DMS53 (cell line): ENCODE measurements around the gene CST9.
A peak's percentile ranks its signal among the peaks of the same experiment; 100 is the strongest.
"Not testable (repeated sequence)": the region's sequence is repeated elsewhere in the genome, so short reads cannot be mapped to it uniquely, and the experiment has no call there.

ENCODE experiments used
- DNase-seq: peaks from one replicate; lab custom pipeline; 2025; lab: John Stamatoyannopoulos, UW

CST9 gene

DNA sequence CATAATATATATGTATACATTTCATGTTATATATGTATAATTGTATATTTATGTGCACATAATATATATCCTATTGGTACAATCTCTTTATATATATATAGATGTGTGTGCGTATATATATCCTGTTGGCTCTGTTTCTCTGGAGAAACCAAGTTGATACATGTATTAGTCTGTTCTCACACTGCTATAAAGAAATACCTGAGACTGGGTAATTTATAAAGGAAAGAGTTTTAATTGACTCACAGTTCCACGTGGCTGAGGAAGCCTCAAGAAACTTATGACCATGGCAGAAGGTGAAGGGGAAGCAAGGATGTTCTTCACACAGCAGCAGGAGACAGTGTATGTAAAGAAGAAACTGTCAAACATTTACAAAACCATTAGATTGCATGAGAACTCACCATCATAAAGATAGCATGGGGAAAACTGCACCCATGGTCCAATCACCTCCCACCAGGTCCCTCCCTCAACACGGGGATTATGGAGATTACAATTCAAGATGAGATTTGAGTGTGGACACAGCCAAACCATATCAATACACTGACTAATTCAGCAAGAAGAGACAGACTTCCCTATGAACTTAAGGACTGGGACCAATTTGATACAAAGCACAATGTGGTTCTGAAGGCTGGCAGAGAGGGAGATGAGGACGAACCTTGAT is 18.1 kb upstream of the CST9 start:
- DNase-seq, result no peak

DNA sequence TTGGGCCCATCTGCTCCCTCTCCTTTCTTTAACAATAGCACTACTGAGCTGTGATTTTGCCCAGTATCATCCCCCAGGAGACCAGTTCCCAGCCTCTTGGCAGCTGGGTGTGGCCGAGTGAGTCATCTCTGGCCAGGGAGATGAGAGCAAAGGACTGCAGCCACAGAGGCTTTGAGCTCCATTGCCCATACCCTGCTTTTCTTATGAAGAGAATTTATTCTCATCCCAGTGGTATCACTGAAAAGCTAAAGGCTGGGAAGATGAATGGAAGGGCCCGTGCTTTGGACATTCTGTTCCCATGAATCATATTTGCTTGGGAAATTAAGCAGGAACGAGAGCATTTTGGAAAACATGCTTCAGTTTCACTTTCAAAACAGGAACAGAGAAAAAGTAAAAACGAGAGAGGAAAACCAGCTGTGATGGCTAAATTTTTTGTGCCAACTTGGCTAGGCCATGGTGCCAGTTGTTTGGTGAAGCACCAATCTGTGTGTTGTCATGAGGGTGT is 17.2 kb upstream of the CST9 start:
- DNase-seq, result peak; percentile 70

DNA sequence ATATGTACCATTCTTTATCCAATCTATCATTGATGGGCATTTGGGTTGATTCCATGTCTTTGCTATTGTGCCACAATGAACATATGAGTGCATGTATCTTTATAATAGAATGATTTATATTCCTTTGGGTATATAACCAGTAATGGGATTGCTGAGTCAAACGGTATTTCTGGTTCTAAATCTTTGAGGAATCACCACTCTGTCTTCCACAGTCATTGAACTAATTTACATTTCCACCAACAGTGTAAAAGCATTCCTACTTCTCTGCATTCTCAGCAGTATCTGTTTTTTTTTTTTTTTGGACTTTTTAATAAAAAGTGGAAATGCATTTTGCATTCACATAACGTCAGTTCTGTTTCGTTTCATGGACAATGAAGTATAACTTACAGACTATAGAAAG is 16.7 kb upstream of the CST9 start:
- DNase-seq, result not testable (repeated sequence)

DNA sequence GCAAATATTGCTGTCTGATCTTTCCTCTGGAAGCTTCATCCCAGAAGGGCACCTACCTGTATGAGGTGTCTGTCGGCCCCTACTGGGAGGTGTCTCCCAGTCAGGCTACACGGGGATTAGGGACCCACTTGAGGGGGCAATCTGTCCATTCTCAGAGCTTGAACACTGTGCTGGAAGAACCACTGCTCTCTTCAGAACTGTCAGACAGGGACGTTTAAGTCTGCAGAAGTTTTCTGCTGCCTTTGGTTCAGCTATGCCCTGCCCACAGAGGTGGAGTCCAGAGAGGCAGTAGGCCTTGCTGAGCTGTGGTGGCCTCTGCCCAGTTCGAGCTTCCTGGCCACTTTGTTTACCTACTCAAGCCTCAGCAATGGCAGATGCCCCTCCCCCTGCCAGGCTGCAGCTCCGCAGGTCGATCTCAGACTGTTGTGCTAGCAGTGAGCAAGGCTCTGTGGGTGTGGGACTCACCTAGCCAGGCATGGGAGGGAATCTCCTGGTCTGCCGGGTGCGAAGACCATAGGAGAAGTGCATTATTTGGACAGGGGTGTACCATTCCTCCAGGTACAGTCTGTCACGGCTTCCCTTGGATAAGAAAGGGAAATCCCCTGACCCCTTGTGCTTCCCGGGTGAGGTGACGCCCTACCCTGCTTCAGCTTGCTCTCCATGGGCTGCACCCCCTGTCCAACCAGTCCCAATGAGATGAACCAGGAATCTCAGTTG is 15.1 kb upstream of the CST9 start:
- DNase-seq, result not testable (repeated sequence)

DNA sequence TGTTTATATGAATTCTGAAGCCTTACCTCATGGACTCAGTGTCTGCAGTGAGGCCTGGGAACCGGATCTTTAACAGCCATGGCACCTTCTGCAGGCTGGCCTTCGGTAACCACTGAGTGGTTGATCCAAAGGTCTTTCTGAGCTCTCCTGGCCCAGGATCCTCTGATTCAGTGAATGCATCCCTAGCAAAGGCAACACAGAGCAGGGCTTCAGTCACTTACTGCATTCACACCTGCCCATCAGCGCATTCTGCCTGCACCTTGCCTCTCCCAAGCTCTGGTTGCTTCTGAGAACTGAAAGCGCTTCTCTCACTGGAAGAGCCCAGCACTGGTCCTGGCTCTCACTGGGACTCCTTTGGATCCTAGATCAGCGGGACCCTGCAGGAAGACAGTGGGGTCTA is 8.4 kb upstream of the CST9 start:
- no peak for DNase-seq

DNA sequence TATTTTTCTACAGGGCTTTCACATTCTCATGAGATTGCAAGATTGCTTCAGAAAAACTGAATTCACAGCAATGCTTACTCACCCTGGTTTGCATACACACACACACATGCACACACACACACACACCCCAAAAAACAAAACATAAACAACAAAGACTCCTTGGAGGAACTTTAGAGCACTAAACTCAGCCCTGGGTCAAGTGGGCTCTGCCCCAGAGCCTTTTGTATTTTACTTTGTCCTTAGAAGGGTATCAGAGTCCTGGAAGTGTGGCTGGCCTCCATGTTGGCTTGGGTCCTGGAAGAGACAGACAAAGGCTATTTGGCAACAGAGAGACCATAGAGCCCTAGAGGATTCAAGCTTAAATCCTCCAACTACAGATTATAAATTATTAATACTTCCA is 8.0 kb upstream of the CST9 start:
- no peak for DNase-seq

DNA sequence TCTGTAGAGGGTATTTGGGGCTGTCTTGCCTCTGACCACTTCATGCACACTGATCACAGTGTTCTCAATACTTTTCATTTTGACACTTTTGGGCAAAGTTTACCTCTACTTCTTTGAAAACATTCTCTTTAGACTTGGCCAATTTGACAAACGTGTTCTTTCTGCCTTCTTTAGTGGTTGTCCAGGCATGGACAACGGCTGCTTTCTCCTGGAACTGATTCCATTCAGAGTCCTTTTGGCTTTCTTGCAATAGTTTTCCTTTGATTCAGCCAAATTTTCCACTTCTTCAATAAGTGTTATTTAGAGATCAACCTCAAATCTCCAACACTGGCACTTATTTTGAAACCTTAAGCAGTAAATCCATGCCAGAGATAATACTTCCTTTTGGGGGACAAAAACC is 6.7 kb upstream of the CST9 start:
- no peak for DNase-seq

DNA sequence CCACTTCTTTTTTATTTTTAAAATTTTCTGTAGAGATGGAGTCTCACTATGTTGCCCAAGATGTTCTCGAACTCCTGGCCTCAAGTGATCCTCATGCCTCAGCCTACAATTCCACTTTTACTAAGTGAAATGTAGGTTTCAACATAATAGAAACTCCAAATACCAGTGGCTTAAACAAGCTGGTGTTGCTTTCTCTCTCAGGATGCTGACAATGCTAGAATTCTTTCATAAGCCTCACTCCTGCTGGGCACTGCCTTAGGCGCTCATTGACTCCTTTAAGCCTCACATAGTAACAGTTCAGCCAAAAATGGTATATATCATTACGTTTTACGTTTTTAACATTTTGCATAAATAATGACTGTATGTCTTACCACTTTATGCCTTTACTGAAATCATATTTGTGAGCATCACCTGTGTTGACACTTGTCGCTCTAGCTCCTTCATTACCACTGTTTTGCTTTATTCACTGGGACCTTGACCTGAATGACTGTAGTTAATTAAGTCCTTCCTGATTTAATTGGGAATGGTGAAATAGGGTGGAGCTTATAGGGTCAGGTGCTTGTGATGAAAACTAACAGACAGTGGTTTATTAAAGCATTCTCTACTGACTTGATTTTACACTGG is 3.9 kb upstream of the CST9 start:
- DNase-seq, result no peak

DNA sequence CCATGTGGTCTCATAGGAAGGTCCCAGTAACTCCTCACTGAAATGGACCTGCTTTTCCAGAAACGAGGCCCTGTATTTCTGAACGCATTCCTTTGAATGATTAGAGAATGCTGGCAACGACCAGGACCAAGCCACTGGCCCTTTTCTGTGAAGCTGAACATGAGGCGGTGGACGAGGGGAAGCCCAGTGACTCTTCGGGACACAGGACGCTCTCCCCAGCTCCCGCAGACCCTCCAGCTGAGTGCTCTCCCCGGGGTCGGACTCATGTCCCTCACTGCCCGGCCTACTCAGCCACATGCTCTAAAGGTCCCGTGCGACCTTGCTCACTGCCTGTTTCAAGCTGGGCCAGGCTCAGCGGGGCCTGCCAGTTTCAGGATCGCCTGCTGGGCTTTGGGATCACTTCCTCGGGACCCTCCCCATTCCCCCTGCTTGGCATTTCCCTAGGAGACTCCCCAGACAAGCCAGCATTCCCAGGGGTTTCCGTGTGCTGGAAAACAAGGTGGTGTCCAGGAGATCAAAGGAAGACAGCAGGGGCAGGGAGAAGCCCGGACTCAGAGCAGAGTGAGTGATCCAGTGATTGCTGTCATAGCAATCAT is 2.6 kb upstream of the CST9 start:
- no peak for DNase-seq

DNA sequence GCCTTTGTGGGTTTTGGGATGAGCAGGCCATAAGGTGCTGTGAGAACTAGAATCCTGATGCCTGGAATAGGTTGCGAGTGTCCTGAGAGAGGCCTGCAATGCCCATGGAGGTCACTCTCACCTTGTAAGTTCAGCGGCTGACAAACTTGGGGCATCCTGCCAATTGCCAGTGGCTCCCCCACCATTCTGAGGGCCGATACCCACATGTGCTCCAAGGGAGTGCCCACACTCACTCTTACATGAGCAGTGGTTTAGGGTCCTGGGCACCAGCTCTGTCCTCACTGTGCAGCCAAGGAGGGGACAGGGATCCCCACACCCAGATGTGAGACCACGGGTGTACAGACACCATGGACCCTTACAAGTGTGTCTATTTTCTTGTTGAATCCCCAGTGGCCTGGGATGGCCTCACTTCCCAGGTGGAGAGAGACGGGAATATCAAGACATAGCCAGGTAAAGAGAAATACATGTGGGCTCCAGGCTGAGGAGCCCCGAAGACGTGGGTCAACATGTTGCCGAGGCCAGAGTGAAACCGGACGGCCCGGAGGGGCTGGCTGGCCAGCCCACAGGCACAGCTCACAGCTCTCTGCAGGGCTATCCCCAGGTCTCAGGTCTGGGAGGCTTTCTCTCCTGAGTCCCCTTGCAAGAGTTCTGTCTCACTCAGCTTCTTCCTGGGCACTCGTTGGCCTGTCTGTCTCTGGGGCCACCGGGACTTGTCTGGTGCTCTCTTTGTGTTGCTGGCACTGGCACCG is 2.0 kb upstream of the CST9 start:
- DNase-seq, result no peak

DNA sequence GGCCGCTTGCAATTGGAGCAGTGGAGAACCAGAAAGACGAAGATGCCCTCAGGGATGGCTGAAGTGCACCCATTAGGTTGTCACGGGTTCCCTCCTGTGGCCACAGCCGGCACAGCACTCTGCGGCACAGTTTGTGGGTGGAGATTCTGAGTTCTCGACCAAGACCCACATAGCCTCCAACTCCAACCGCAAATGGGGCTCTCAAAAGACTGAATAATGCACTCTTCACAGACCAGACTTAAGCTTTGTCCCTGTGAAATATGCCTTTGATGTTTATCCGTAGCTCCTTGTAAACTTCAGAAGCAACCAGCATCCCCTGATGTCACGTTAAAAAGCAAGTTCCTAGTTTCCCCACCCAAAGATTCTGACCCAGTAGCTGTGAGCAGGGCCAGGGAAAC is 934 bp upstream of the CST9 start:
- DNase-seq, result peak; percentile 90

DNA sequence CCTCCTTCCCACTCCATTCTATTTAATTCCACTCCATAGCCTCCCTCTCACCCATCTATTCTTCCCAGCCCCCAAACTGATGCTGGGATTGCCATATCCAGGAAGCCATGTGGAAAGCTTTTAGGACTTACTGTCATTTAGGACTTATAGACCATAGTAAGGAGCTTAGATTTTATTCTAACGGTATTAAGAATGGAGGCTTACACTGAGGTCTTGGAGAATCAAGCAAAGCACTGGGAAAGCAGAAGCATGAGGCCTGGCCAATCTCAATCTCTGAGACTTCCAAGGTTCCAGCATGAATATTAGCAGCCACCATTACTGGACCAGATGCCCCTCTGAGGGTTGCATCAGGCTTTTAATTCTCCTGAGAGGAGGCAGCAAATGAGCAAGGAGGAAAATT is 1.4 kb downstream of the CST9 start:
- DNase-seq, result no peak

DNA sequence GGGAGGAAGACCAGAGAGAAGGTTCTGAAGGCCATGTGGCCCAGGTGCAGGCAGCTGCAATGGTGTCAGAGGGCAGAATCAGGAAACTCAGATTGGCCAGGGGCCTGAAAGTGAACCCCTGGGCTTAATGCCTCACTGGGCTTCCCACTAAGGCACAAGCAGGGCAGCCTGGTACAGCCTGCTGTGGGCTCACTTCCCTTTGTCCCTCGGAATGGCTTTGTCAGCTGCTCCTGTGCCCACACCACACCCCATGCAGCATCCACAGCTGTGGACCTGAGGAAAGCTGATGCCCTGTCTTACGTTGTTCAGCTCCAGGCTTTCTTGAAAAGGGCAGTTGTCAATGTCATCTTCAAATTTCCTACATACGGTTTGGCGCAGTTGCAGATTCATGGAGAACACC is 2.4 kb downstream of the CST9 start:
- DNase-seq, result no peak

DNA sequence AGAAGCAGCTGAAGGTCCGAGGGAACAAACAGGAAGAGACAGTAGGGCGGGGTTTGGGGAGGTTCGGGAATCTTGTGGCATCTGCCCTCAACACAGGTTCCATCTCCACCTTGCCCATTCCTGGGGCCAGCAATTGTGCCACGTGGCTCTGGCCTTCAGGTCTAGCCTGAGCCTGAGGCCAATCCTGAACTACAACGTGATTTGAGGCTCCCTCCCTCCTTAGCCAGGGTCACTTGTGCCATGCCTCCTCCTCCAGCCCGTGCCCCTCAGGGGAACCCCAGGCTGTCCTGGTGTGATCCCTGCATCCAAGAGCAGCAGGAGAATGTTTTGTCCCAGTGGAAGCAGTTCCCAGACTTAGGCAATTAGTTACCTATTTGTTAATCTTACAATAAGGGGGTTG is 3.0 kb downstream of the CST9 start:
- DNase-seq, result no peak

DNA sequence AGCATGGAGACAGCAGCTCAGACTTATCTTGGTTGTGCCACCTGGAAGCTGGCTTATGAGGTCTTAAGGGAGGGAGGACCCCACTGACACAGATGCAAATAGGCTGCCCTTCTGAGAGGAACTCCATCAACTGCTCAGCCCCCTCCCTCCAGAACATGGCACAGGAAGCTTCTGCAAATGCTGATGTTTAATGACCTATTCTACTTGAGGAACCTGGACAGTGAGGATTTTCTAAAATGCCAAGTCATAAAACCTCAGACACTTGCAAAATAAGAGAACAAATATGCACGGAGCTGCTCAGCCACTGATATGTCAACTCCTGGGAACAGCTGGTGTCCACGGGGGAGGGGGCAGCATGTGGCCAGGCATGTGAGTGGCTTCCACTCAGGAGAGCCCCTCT is 3.5 kb downstream of the CST9 start:
- no peak for DNase-seq

DNA sequence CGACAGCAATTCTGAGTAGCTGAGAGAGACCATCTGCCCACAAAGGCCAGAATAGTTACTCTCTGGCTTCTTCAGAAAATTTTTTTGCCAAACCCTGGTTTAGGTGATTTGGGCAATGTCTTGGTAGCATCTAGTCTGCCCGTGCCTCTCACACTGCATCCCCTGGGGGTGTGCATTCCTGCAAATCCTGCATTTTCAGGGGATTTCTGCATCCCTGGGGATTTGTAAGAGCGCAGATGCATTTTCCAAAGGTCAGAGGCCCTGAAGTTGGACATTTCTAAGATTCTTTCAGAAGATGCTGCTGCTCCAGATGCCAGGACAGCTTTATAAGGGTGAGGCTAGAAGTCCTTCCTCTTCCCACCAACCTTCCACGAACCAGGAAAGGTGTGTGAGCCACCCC is 4.0 kb downstream of the CST9 start:
- DNase-seq, result no peak

DNA sequence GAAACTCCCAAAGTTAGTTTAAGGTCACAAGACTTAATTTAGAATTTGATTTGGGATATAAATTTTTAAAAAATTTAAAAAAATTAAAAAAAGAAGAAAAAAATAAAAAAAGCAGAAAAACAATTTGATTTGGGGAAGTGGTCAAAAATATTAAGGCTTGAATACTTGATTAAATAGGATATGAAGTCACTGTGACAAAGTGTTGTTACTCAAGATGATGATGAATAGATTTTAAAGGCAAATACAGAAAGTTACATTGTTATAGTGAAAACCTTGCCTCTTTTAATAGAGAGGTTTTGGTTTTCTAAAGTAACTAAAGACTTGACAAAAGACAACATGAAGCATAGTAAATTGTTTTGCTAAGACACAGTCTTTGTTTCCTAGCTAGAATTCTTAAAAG is 7.2 kb downstream of the CST9 start:
- DNase-seq, result no peak

DNA sequence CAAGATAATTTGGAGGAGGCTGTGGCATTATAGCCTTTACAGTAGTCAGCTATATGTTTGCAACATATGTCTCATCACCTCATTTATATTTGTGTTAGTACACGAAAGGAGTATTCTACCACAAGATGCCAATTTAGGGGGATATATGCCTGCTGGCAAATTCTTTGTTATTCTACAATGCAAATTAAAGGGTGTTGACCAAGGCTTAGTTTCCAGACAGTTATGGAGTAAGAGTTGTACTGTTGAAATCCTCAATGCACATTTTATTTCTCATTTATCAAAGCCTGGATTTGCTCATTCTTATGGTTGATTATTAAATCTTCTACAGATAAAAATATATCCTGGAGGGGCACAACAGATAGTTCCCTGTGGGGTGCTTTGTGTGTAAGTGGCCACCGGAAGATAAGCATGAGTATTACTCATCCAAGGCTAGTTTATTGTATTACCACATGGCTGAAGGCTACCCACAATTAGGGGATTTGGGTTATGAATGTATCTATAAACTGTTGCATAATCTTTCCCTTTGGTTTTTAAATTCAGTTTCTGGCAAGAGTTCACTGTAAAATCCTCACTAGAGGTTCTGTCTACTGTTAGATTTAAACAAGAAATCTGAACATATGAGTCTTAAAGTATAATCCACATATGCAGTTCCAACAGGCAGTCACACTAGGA is 9.0 kb downstream of the CST9 start:
- no peak for DNase-seq

DNA sequence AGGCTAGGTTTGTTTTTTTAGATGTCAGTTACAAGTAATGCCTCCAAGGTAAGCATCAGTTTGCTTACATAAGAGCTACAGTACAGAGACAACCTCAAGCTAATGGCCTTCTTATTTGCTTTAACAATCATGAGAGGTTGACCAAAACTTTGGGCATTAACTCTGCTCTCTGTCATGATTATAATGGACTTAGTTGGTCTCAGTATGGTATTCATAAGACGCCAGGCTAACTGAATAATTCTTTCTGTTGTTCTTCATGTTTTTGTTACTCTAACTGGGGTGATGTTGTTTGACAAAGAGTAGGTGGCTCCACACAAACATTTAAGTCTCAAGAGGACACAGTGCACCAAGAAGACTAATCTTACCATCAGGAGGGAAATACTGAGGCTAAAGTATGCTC is 9.8 kb downstream of the CST9 start:
- no peak for DNase-seq

DNA sequence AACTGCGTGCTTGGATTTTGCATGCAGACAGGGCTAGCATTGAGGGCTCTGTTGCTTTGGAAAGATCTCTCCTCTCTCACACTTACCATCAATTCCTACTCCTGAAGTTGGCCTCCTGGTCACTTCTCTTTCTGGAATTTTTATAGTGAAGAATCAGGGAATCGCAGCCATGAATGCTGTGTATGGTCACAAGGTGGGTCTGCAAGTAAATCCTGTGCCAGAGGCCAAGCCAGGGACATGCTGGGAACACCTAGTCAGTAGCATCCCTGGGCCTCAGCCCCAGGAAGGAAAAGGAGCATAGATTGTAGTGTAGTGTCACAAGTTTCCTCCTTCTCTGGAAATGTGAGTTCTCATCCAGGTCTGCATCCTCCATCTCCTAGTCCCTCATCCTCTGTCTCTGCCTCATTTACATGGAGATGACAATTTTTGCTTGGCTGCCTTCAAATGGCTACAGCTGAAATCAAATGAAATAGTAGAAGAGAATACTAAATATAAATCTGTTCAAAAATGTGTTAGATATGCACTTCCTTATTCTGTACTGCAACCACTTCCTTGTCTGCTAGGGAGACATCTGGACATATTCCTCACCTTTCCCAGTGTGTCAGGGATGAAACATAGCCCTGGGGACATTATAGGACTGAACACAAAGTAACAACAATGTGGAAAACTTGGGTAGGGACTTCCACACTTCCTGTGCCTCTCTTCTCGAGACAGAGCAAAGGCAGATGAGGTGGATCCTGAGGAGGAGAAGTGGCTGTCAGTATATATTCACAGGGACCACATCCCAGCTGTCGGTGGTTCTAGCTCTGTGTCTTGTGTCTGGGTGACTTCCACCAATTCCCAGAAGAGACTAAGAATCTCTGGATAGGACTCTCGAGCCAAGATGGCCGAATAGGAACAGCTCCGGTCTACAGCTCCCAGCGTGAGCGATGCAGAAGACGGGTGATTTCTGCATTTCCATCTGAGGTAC is 17.0 kb downstream of the CST9 start:
- DNase-seq, result peak; percentile 48

DNA sequence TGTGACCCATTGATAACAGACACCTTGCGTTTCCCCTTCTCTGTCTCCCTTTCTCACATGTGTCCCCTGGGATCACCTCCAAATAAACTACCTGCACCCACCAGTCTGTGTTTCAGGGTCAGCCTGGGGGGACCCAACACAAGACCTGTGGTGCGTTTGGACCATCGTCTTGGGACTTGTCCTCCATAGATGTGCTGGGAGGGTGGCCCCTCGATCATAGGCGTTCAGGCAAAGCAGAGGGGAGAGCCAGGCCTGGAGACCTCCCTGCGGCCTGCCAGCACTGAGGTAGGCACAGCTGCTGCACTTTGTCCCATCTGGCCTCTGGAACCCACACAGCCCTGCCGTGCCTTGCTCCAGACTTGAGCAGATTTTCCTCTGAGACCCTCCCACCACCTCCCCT is 18.1 kb downstream of the CST9 start:
- DNase-seq, result no peak
